C4-2B (cell line): ENCODE measurements around the gene CETP.

Experiments
- CTCF ChIP-seq: fragments of 450-650 bp; conservative IDR thresholded peaks from 2 replicates; pipeline ENCODE4 v1.5.1; 2017; ENCODE audit warnings: mild to moderate bottlenecking
- ZFX ChIP-seq: fragments of 450-650 bp; IDR thresholded peaks from 2 replicates; pipeline ENCODE4 v1.6.1; 2017

- TF ChIP-seq ZFX, result no peak
- TF ChIP-seq CTCF, result no peak
Observed at GRCh38 chr16:56948234-56948633, 13.5 kb upstream of the CETP start.
